KMS-11 (cell line): Measurements from ENCODE around the gene RARS1.

ENCODE experiments used
- H2AFZ ChIP-seq: fragments of 200-600 bp; sonication (generic); 2 replicates; pipeline ENCODE4 v1.6.1; 2016; ENCODE audit warnings: antibody characterized with exemption, mixed run types, low read depth
- H3K27ac ChIP-seq: fragments of 200-600 bp; sonication (generic); 2 replicates; pipeline ENCODE4 v1.6.1; 2016; ENCODE audit warnings: mild to moderate bottlenecking, mixed run types
- H3K27me3 ChIP-seq: fragments of 200-600 bp; sonication (generic); 2 replicates; pipeline ENCODE4 v1.6.1; 2017; ENCODE audit warnings: mild to moderate bottlenecking, low read depth, mixed run types, moderate library complexity; ENCODE audit not compliant: insufficient read depth
- H3K36me3 ChIP-seq: fragments of 200-600 bp; sonication (generic); 2 replicates; pipeline ENCODE4 v1.6.1; 2017; ENCODE audit warnings: mild to moderate bottlenecking, mixed run types; ENCODE audit not compliant: insufficient read depth
- H3K4me1 ChIP-seq: fragments of 200-600 bp; sonication (generic); 2 replicates; pipeline ENCODE4 v1.6.1; 2016; ENCODE audit warnings: mild to moderate bottlenecking, low read depth, mixed run types; ENCODE audit not compliant: poor library complexity, severe bottlenecking
- H3K4me2 ChIP-seq: fragments of 200-600 bp; sonication (generic); 2 replicates; pipeline ENCODE4 v1.7.0; 2016; ENCODE audit warnings: mild to moderate bottlenecking, mixed run types
- H3K4me3 ChIP-seq: fragments of 200-600 bp; sonication (generic); IDR thresholded peaks from 2 replicates; pipeline ENCODE4 v1.6.1; 2017; ENCODE audit warnings: low read depth, low read length, mixed read lengths; ENCODE audit not compliant: insufficient read depth
- H3K79me2 ChIP-seq: fragments of 200-600 bp; sonication (generic); 2 replicates; pipeline ENCODE4 v1.6.1; 2016; ENCODE audit warnings: low read depth, mixed run types; ENCODE audit not compliant: insufficient read depth
- H3K9ac ChIP-seq: fragments of 200-600 bp; sonication (generic); 2 replicates; pipeline ENCODE4 v1.6.1; 2016; ENCODE audit warnings: mild to moderate bottlenecking, mixed run types
- H4K20me1 ChIP-seq: fragments of 200-600 bp; sonication (generic); 2 replicates; pipeline ENCODE4 v1.6.1; 2016; ENCODE audit warnings: mild to moderate bottlenecking, mixed run types; ENCODE audit not compliant: insufficient read depth
- TF ChIP-seq, protein P1 (sequence below): fragments of 200-600 bp; sonication (generic); conservative IDR thresholded peaks from 2 replicates; pipeline ENCODE4 v1.6.1; 2017; ENCODE audit warnings: low read depth, mild to moderate bottlenecking, antibody characterized with exemption, low read length, moderate library complexity, mixed read lengths

Gene RARS1

DNA sequence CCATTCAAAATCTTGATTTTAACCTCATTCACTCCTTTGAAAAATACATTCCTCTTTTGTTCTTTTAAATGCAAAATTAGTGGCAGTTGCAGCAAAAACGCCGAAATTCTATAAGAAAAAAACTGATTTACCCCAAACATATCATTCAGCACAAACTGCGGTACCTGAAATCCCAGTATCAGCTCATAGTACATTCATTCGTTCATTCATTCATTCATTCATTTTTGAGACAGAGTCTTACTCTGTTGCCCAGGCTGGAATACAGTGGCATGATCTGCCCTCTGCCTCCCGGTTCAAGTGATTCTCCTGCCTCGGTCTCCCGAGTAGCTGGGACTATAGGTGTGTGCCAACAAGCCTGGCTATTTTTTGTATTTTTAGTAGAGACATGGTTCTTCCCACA lies 63.3 kb downstream of the RARS1 start:
- Histone ChIP-seq H2AFZ (no peak overlapping the region), H3K79me2 (no peaks in the 10 kb centered on the region), H3K36me3 (no peaks in the 10 kb centered on the region), H3K4me2 (no peak overlapping the region), H3K27me3 (no peaks in the 10 kb centered on the region), H3K4me3 (no peak overlapping the region), H3K9ac (no peak overlapping the region), H4K20me1 (no peaks in the 10 kb centered on the region), H3K27ac (no peak overlapping the region), H3K4me1 (no peaks in the 10 kb centered on the region)
- TF ChIP-seq, protein P1, sequence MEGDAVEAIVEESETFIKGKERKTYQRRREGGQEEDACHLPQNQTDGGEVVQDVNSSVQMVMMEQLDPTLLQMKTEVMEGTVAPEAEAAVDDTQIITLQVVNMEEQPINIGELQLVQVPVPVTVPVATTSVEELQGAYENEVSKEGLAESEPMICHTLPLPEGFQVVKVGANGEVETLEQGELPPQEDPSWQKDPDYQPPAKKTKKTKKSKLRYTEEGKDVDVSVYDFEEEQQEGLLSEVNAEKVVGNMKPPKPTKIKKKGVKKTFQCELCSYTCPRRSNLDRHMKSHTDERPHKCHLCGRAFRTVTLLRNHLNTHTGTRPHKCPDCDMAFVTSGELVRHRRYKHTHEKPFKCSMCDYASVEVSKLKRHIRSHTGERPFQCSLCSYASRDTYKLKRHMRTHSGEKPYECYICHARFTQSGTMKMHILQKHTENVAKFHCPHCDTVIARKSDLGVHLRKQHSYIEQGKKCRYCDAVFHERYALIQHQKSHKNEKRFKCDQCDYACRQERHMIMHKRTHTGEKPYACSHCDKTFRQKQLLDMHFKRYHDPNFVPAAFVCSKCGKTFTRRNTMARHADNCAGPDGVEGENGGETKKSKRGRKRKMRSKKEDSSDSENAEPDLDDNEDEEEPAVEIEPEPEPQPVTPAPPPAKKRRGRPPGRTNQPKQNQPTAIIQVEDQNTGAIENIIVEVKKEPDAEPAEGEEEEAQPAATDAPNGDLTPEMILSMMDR: no peak

DNA sequence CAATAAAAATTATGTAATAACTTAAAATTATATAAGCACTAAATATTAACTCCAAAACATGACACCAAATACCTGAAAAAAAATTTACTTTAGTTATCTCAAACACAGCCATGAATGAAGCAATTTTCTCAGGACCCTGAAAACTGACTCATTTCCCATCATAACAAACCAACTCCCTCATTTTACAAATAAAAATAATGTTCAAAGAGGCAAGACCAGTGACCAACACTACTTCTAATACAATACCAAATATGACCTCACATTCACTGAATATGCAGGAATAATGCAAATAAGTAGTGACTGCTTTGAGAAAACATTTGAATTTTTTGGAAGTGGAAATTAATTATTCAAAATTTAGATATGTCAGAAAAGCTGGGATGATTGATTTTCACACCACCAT lies 64.4 kb downstream of the RARS1 start:
- Histone ChIP-seq H3K4me1 (no peaks in the 10 kb centered on the region), H3K79me2 (no peaks in the 10 kb centered on the region), H3K36me3 (no peaks in the 10 kb centered on the region), H4K20me1 (no peaks in the 10 kb centered on the region), H3K4me3 (no peak overlapping the region), H3K4me2 (no peak overlapping the region), H3K27me3 (no peaks in the 10 kb centered on the region), H2AFZ (no peak overlapping the region), H3K27ac (no peak overlapping the region), H3K9ac (no peak overlapping the region)
- TF ChIP-seq, protein P1: no peak

DNA sequence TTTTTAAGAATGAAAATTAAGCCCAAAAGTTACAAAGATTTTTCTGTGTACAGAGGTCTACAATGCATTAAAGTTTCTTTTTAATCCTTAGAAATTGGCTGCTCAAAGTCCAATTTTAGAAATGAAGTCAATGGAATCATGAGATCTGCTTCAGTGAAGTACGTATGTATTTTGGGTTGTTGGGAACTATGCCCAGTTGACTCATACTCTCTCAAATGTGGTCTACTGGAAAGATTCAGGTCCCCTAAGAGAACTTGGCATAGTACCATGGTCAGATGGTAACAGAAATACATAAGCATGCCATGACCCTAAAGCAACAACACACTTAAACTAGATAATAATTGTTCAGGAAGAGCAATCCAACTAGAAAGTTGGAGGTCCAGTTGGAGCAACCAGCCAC lies 65.9 kb downstream of the RARS1 start:
- no peak overlapping the region for H3K4me2 ChIP-seq
- no peaks in the 10 kb centered on the region for H3K79me2 ChIP-seq
- no peaks in the 10 kb centered on the region for H4K20me1 ChIP-seq
- no peaks in the 10 kb centered on the region for H3K4me1 ChIP-seq
- no peaks in the 10 kb centered on the region for H3K27me3 ChIP-seq
- no peak overlapping the region for H3K4me3 ChIP-seq
- no peaks in the 10 kb centered on the region for H3K36me3 ChIP-seq
- H2AFZ ChIP-seq: no peak overlapping the region
- no peak overlapping the region for H3K9ac ChIP-seq
- H3K27ac ChIP-seq: no peak overlapping the region
- TF ChIP-seq, protein P1: no peak

DNA sequence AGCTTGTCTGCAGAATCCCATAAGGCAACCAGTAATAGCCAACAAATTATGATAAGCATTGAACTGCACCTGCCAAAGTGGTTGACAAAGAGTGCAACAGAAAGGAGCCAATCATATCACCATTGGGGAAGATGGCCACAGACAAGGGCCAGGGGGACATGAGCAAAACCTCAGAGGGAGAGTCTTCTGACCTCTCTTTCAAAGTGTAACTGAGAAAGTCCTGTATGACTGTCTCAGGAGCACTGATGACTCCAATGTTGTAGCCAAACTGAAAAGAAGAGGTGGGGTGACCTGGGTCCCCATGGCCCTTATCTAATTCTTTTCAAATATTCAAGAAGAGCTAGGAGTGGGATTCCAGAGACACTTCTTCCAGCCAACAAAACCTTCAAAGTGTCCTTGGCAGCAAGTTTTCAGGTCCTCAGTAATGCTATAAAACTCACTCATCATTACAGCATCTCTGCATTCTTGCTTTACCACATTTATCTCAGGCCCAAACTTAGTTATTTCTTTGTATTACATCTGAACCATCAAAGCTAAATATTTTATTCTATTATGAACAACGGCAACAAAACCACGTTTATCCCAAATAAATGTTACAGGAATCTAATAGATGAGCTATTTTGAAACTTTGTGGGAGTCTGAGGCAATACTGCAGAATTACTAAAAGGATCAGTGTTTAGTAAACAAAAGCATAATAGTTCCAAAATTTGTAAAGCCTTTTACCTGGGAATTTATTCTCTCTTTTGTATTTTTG lies 67.3 kb downstream of the RARS1 start:
- no peak overlapping the region for H3K4me3 ChIP-seq
- H2AFZ ChIP-seq: no peak overlapping the region
- H3K36me3 ChIP-seq: no peaks in the 10 kb centered on the region
- no peak overlapping the region for H3K9ac ChIP-seq
- TF ChIP-seq, protein P1: no peak
- no peaks in the 10 kb centered on the region for H3K27me3 ChIP-seq
- no peak overlapping the region for H3K27ac ChIP-seq
- no peaks in the 10 kb centered on the region for H3K79me2 ChIP-seq
- H4K20me1 ChIP-seq: no peaks in the 10 kb centered on the region
- no peaks in the 10 kb centered on the region for H3K4me1 ChIP-seq
- H3K4me2 ChIP-seq: no peak overlapping the region
